NCI-H1930 (cell line): ENCODE measurements around the gene GALNT15.

ENCODE experiments used
- DNase-seq, 2 experiments: peaks; one replicate each; lab custom pipeline; 2025; lab: John Stamatoyannopoulos, UW

Gene GALNT15

GRCh38 chr3:16174389-16174788 lies at the start of gene GALNT15:
TSS of gene GALNT15 (plus strand) at chr3:16174680. CDS start at chr3:16175152, 472 bp downstream.
- no peak for DNase-seq

DNA sequence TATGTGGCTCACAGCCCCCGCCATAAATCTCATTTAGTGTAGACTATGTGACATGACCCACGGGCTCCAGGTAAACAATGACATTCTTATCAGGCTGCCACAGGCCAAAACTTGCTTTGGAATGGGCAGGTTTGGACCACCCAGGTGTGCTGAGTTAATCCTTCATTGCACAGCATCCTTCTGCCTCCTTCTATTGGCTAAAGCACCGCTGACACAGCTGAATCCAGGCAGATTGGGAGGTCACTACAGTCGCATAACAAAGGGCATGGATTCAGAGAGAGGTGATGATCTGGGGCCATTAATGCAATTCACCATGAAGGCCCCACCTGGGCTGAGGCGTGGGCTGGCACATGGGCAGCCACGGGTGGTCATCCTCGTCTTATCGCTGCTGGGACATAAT lies 47.8 kb upstream of the GALNT15 start:
- DNase-seq = no peak

GRCh38 chr3:16127249-16127648 lies 47.2 kb upstream of the GALNT15 start:
- DNase-seq = no peak

DNA sequence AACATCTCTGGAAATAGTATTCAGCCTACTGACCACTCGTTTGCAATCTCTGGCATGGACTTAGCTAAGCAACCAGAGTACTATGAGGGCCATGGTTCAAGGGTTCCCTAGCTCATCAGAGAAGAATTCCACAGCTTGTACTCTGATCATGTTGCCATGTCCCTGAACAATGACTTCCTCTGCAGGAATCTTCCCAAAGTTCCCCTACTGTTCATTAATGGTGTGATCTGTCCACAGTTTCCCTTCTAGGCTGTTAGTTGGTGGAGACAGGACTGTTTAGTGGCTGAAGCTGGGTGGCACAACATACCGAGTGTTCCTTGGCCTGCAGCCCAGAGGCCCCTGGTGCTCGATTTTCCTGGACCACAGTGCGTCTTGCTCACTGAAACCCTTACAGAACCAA lies 44.4 kb upstream of the GALNT15 start:
- DNase-seq = no peak

DNA sequence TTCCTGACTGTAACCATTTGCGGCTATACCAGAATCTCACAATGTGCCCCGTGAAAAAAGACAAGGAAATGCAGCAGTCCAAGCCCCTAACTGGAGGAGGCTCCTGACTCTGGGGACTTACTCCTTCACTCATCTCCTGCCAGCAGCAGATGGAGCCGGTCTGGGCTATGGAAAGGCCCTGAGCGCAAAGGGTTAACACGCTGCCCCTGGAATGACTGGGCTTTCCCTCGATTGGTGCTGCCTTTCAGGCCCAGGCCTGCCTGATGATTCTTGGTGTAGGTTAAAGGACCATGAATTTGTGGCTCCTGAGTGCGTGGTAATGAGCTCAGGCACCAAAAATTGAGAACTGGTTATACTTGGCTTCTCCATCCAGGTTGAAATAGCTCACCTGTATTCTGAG lies 42.3 kb upstream of the GALNT15 start:
- DNase-seq = no peak

GRCh38 chr3:16132928-16133327 lies 41.6 kb upstream of the GALNT15 start:
- DNase-seq = no peak

DNA sequence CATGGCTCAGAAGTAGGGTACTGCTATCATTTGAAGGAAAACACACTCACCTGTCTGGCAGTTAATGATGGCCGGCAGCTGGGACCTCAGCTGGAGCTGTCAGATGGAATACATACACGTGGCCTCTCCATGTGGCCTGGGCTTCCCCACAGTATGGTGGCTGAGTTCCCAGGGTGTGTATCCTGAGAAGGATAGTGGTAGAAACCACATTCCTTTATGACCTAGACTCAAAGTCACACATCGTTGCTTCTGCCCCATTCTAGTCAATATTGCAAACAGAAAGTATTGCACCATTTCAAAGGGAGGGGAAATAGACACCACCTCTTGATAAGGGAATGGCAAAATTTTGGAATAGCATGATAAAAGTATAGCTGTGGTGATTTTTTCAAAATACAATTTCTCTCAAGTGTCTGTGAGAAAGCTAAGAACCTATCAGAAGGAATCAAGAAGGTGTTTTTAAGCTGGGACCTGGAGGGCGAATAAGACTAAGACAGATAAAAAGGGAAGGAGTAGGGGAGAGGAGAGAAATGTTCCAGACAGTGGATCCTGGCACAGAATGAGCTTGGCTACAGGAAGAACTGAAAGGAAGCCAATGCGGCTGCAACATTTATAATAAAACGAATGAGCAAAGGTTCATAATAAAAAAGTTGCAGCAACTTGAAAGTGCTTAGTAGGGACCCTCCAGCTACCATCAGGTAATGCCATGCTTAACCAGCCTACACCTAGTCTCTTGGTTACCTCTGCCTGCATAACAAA lies 40.1 kb upstream of the GALNT15 start:
- no peak for DNase-seq

GRCh38 chr3:16136055-16136454 lies 38.4 kb upstream of the GALNT15 start:
- DNase-seq = no peak

DNA sequence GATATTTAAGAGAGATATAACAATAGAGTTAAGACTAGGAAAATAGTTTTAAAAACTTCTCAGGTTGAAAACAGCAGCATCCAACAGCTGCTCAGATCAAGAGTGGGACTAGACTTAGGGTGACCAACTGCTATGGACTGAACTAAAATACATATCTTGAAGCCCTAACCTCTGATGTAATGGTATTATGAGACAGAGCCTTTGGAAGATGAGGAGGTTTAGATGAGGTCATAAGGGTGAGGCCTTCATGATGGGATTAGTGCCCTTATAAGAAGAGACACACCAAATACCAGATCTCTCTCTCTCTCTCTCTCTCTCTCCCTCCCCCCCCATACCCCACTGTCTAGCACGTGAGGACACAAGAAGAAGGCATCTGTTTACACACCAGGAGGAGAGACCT lies 37.4 kb upstream of the GALNT15 start:
- no peak for DNase-seq

GRCh38 chr3:16137977-16138376 lies 36.5 kb upstream of the GALNT15 start:
- no peak for DNase-seq

GRCh38 chr3:16140116-16140893 lies 34.2 kb upstream of the GALNT15 start:
- DNase-seq = no peak

DNA sequence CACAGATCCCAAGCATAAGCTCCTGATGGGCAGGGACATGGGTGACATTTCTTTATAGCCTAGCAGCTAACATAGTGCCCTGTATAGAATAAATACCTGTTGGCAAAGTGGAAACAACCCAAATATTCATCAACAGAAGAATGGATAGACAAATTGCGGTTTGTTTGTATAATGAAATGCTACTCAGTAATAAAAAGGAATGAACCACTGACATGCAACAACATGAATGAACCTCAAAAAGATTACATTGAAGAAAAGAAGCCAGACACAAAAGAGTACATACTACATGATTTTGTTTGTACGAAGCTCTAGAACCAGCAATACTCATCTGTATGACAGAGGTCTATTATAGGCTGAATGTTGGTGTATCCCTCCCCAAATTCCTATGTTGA lies 33.6 kb upstream of the GALNT15 start:
- no peak for DNase-seq

GRCh38 chr3:16142350-16143025 lies 32.0 kb upstream of the GALNT15 start:
- no peak for DNase-seq

- DNase-seq = no peak
Measured at GRCh38 chr3:16143861-16144447, 30.5 kb upstream of the GALNT15 start.

DNA sequence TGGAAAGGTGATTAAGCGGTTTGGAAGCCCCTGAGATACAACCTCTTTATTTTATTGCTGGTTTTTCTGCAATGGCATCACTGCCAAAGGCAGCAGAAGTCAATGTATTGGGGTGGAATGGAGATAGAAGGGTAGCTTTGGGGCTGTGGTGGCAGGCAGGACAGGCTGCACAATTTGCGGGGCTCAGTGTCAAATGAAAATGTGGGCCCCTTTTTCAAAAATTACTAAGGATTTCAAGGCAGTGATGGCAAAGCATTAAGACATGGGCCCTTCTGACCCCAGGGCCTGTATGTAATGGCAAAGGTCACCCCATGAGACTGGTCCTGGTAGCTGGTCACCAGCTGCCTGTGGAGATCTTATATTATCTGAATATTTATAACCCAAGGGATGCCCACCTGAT lies 29.3 kb upstream of the GALNT15 start:
- DNase-seq = no peak

DNA sequence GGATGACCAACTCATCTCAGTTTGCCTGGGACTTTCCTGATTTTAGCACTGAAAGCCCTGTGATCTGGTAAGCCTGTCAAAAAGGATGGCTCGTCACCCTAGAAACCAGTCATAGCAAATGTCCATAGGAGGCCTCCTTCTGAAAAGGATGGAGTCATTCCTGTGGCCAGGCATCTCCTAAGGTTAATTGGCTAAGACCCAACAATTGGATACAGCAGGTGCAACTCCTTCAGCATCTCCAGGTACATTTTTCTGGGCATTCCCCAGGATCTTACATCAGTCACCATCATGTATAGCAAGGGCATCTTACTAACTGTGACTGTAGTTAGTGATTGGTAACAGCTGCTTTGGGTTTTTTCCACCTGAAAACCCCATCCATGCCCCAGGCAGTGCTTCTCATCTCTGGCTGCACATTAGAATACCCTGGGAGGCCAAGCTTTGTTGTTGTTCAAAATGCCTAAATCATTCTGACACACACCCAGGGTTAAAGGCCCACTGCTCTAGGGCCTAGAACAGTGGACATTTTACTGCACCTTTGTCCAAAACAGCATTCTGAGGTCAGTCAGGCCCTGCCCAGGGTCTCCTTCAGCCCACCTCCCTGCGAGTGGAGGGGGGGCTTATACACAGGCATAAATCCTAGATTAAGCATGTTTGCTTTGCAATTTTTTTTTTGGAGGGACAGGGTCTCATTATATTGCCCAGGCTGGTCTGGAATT lies 28.3 kb upstream of the GALNT15 start:
- DNase-seq = no peak

DNA sequence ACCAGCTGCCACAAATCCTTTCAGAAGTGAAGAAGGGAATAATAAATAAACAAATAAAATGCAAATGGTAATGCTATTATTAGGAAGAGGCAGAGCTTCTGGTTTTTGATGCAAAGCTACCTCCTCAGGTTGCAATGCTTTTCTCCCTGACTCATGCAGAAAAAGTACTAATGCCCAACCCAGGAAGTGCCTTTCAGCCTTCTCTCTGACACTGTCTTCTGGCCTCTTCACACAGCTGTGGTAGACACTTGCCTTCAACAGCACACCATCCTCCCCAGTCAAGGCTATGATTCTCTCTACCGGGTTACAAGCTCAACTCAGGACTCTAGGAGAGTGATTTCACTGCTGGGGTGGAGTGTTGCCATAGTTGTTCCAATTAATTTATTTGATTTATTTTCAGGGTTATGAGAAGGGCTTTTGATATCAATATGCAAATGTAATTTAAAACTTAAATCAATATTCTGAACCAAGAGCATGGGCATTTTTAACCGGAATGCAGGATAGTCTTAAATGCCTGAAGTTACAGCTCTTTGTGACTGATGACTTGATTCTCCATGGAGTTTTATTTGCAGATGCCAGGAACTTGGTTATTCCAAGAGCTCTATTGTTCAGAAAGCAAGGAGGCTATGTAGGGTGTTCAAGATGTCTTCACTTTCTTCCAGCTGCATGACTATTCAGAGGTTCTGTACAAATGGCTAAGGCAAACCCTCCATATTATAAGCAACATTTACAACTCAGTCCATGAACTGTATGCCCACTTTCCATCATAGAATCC lies 27.1 kb upstream of the GALNT15 start:
- no peak for DNase-seq

DNA sequence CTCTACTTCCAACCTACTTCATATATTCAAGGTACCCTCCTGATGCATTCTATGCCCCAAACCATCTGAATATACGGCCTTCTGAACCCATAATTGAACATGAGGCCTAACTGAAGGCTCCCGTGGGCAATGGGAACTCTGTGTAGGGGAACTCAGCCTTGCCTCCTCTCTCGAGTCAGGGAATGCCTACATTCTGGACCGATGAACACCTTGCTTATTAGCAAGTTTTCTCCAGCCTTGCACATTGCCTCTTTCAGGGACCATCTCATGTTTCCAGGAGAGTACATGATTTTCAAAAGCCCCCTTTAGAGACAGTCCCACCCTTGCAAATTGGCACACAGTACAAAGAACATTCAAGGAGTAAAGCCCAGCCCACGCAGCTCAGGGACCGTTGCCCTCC lies 26.3 kb upstream of the GALNT15 start:
- no peak for DNase-seq

DNA sequence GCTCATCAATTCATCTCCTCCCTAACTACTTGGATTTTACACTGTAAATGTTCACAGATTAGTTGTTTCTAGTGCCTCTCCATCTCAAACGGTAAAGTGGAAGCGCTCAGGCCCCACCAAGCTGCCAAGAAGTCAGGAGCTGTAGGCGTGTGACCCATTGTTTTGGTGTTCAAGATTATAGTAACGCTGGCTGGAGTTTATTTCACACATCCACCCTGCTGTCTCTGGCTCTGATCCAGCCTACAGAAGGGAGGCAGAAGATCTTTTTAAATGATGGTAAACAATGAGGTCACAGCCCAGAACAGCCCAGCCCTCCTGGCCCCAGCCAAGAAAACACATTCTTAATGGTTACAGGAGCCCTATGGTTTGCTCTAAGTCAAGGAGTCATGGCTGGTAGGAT lies 25.7 kb upstream of the GALNT15 start:
- no peak for DNase-seq

DNA sequence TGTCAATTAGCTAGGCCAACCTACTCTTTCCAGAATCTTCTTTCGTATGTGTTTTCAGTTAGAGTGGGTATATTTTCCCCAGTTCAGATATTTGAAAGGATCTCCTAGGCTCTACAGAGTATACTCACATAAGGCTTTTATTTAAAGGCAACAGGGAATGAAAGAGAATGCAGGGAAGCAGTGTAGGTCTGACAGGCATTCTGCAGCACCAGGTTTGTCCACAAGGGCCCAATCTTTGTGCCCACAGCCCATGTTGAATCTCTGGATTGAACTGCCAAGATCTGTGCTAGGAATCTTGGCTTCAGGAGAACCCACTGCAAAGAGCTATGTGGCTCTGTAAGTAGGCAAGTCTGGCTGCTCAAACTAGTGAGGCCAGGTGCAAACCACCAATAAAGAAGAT lies 24.2 kb upstream of the GALNT15 start:
- no peak for DNase-seq

- DNase-seq = no peak
Measured at GRCh38 chr3:16151109-16151508, 23.4 kb upstream of the GALNT15 start.
